Superior temporal gyrus (tissue), 1 donor: ENCODE measurements around the gene TMPRSS9.
A peak's percentile ranks its signal among the peaks of the same experiment; 100 is the strongest.
"Not testable (repeated sequence)": the region's sequence is repeated elsewhere in the genome, so short reads cannot be mapped to it uniquely, and the experiment has no call there.

Experiments
- DNase-seq: peaks from one replicate; pipeline ENCODE4 v3.0.0-alpha.2; 2016; ENCODE audit errors: extremely low spot score

Gene TMPRSS9

GRCh38 chr19:2461751-2462634, 101.9 kb downstream of the TMPRSS9 start:
- DNase-seq: peak; percentile 24

GRCh38 chr19:2462635-2463421, 102.8 kb downstream of the TMPRSS9 start:
- peak; percentile 90 for DNase-seq

- not testable (repeated sequence) for DNase-seq
Measured at GRCh38 chr19:2463694-2464093, 103.6 kb downstream of the TMPRSS9 start.

GRCh38 chr19:2464389-2464788, 104.3 kb downstream of the TMPRSS9 start:
- no peak for DNase-seq

- DNase-seq: no peak
Measured at GRCh38 chr19:2468596-2468995, 108.5 kb downstream of the TMPRSS9 start.

- no peak for DNase-seq
Measured at GRCh38 chr19:2469102-2469914, 109.2 kb downstream of the TMPRSS9 start.

GRCh38 chr19:2469915-2470200, 109.8 kb downstream of the TMPRSS9 start:
- not testable (repeated sequence) for DNase-seq

GRCh38 chr19:2474232-2475017, 114.4 kb downstream of the TMPRSS9 start:
- DNase-seq: peak; percentile 84

- DNase-seq: peak; percentile 15
Measured at GRCh38 chr19:2475018-2475701, 115.1 kb downstream of the TMPRSS9 start.
